HEK293 (cell line): ENCODE results near the gene ALDH4A1.
A peak's percentile ranks its signal among the peaks of the same experiment; 100 is the strongest.
"Not testable (repeated sequence)": the region's sequence is repeated elsewhere in the genome, so short reads cannot be mapped to it uniquely, and the experiment has no call there.

ENCODE experiments used
- CTCF ChIA-PET: fragments of 350-600 bp; formaldehyde crosslinking; extraction: SDS; loops from one replicate; lab custom pipeline; 2021; ENCODE audit warnings: antibody characterized with exemption; lab: Yijun Ruan, JAX
- POLR2A ChIA-PET: fragments of 300-600 bp; formaldehyde crosslinking; extraction: SDS; loops from one replicate; lab custom pipeline; 2020; ENCODE audit warnings: antibody characterized with exemption, inconsistent platforms; lab: Yijun Ruan, JAX
- H3K27ac ChIP-seq: fragments of 200-500 bp; sonication (Bioruptor generic); 2 replicates; pipeline ENCODE4 v1.5.1; 2014; ENCODE audit warnings: low read depth, low read length, control low read depth, inconsistent platforms; ENCODE audit errors: extremely low read depth
- H3K36me3 ChIP-seq, 2 experiments: fragments of 200-500 bp in 1 of 2; sonication (Bioruptor generic) in 1 of 2; 1 replicate in 1 of 2; 2 replicates in 1 of 2; pipeline ENCODE4 v1.5.1; 2014 to 2017; ENCODE audit warnings: inconsistent platforms in 2 of 2, low read length in 2 of 2; ENCODE audit not compliant: control insufficient read depth in 2 of 2, insufficient read depth in 1 of 2
- H3K4me1 ChIP-seq: fragments of 200-500 bp; sonication (Bioruptor generic); 2 replicates; pipeline ENCODE4 v1.5.1; 2014; ENCODE audit warnings: mild to moderate bottlenecking, low read length, inconsistent platforms; ENCODE audit not compliant: control insufficient read depth, insufficient read depth
- H3K4me3 ChIP-seq: 2 replicates; pipeline ENCODE4 v1.5.1; 2011; ENCODE audit warnings: low read depth, mild to moderate bottlenecking, control low read depth, low read length, moderate library complexity
- H3K9me3 ChIP-seq: fragments of 200-500 bp; sonication (Bioruptor generic); 2 replicates; pipeline ENCODE4 v1.5.1; 2014; ENCODE audit warnings: low read depth, low read length, inconsistent platforms; ENCODE audit not compliant: control insufficient read depth, insufficient read depth
- AEBP2 ChIP-seq: fragments of 450-650 bp; formaldehyde crosslinking; IDR thresholded peaks from 2 replicates; pipeline ENCODE4 v1.5.1; 2016; ENCODE audit warnings: missing biosample characterization, missing genetic modification characterization, borderline replicate concordance
- HOXD13 ChIP-seq: sonication (generic); formaldehyde crosslinking; IDR thresholded peaks from 2 replicates; pipeline ENCODE4 v1.8.0; 2022; ENCODE audit warnings: missing genetic modification reagents, borderline replicate concordance
- MEIS1 ChIP-seq: sonication (generic); formaldehyde crosslinking; IDR thresholded peaks from 2 replicates; pipeline ENCODE4 v1.8.1; 2022; ENCODE audit warnings: missing genetic modification reagents, mild to moderate bottlenecking, borderline replicate concordance
- MZF1 ChIP-seq: fragments of 450-650 bp; formaldehyde crosslinking; IDR thresholded peaks from 2 replicates; pipeline ENCODE4 v1.5.1; 2017; ENCODE audit warnings: missing biosample characterization, missing genetic modification characterization, borderline replicate concordance
- OSR2 ChIP-seq: fragments of 450-650 bp; formaldehyde crosslinking; IDR thresholded peaks from 2 replicates; pipeline ENCODE4 v1.5.1; 2016; ENCODE audit warnings: missing biosample characterization, missing genetic modification characterization
- ZBTB11 ChIP-seq: fragments of 450-650 bp; formaldehyde crosslinking; conservative IDR thresholded peaks from 2 replicates; pipeline ENCODE4 v1.5.1; 2016; ENCODE audit warnings: low read depth, missing biosample characterization, missing genetic modification characterization
- ZBTB44 ChIP-seq: fragments of 450-650 bp; IDR thresholded peaks from 2 replicates; pipeline ENCODE4 v1.5.1; 2018; ENCODE audit warnings: missing biosample characterization, mild to moderate bottlenecking, missing genetic modification characterization
- ZNF10 ChIP-seq: fragments of 450-650 bp; formaldehyde crosslinking; IDR thresholded peaks from 2 replicates; pipeline ENCODE4 v1.5.1; 2017; ENCODE audit warnings: missing biosample characterization, missing genetic modification characterization
- ZNF112 ChIP-seq: fragments of 450-650 bp; formaldehyde crosslinking; IDR thresholded peaks from 2 replicates; pipeline ENCODE4 v1.5.0; 2017; ENCODE audit warnings: missing biosample characterization, missing genetic modification characterization
- ZNF157 ChIP-seq: fragments of 450-650 bp; formaldehyde crosslinking; IDR thresholded peaks from 2 replicates; pipeline ENCODE4 v1.5.1; 2016; ENCODE audit warnings: missing biosample characterization, missing genetic modification characterization
- ZNF202 ChIP-seq: fragments of 450-650 bp; formaldehyde crosslinking; IDR thresholded peaks from 2 replicates; pipeline ENCODE4 v1.5.1; 2016; ENCODE audit warnings: missing biosample characterization, missing genetic modification characterization, borderline replicate concordance
- ZNF274 ChIP-seq, 2 experiments: fragments of 200-500 bp in 1 of 2; fragments of 450-650 bp in 1 of 2; sonication (Bioruptor generic) in 1 of 2; formaldehyde crosslinking in 1 of 2; IDR thresholded peaks; 2 replicates each; pipeline versions ENCODE4 v1.5.1 to v1.6.1; 2014 to 2016; ENCODE audit warnings: borderline replicate concordance in 1 of 2, inconsistent platforms in 1 of 2, low read length in 1 of 2, missing biosample characterization in 1 of 2, missing genetic modification characterization in 1 of 2
- ZNF404 ChIP-seq: fragments of 450-650 bp; formaldehyde crosslinking; IDR thresholded peaks from 2 replicates; pipeline ENCODE4 v1.5.1; 2017; ENCODE audit warnings: missing biosample characterization, missing genetic modification characterization
- ZNF473 ChIP-seq: fragments of 450-650 bp; formaldehyde crosslinking; IDR thresholded peaks from 2 replicates; pipeline ENCODE4 v1.5.1; 2017; ENCODE audit warnings: missing biosample characterization, missing genetic modification characterization
- ZNF560 ChIP-seq: fragments of 450-650 bp; formaldehyde crosslinking; IDR thresholded peaks from 2 replicates; pipeline ENCODE4 v1.5.1; 2017; ENCODE audit warnings: missing biosample characterization, missing genetic modification characterization, borderline replicate concordance
- ZNF639 ChIP-seq: fragments of 450-650 bp; formaldehyde crosslinking; IDR thresholded peaks from 2 replicates; pipeline ENCODE4 v1.5.1; 2016; ENCODE audit warnings: missing biosample characterization, missing genetic modification characterization
- ZNF664 ChIP-seq: fragments of 450-650 bp; formaldehyde crosslinking; IDR thresholded peaks from 2 replicates; pipeline ENCODE4 v1.5.1; 2016; ENCODE audit warnings: missing biosample characterization, missing genetic modification characterization

ALDH4A1 gene

GRCh38 chr1:18871401-18872070, 30.8 kb downstream of the ALDH4A1 start:
- no peak overlapping the region for H3K27ac ChIP-seq
- ChIA-PET POLR2A (no interaction called here), CTCF (interaction anchor here (0.7 kb wide), 1 partner anchor 13 kb away, joined by 3 read pairs; no protein-coding TSS in a partner anchor)
- no peak overlapping the region for H3K4me3 ChIP-seq
- H3K4me1 ChIP-seq: no peaks in the 10 kb centered on the region
- no peaks in the 10 kb centered on the region for H3K36me3 ChIP-seq
- no peak for TF ChIP-seq MEIS1 (CRISPR knock-in tag)
- H3K9me3 ChIP-seq: no peaks in the 10 kb centered on the region

GRCh38 chr1:18870957-18871356, 31.4 kb downstream of the ALDH4A1 start:
- POLR2A ChIA-PET: no interaction called here
- no peaks in the 10 kb centered on the region for H3K9me3 ChIP-seq
- TF ChIP-seq HOXD13 (CRISPR knock-in tag) (no peak), ZNF112 (no peak), ZNF473 (no peak), MZF1 (tag by site-specific recombination) (no peak), ZNF560 (no peak), ZNF274 (IDR thresholded peaks at IDR 0.05; ENCODE audit: low read length) (no peak), ZNF274 (tag by site-specific recombination; IDR thresholded peaks at IDR 0.05; ENCODE audit: borderline replicate concordance) (no peak), ZNF157 (tag by site-specific recombination) (no peak), ZNF202 (tag by site-specific recombination) (no peak)
- TF ChIP-seq, all 188 proteins: peak for 0
- CTCF ChIA-PET: no interaction called here
- no peak overlapping the region for H3K4me3 ChIP-seq
- H3K4me1 ChIP-seq: no peaks in the 10 kb centered on the region
- no peak overlapping the region for H3K27ac ChIP-seq
- H3K36me3 ChIP-seq: no peaks in the 10 kb centered on the region

GRCh38 chr1:18870595-18870865, 31.8 kb downstream of the ALDH4A1 start:
- POLR2A ChIA-PET, H3K27ac ChIP-seq, H3K4me3 ChIP-seq, H3K36me3 ChIP-seq, H3K4me1 ChIP-seq, CTCF ChIA-PET, H3K9me3 ChIP-seq: not testable (repeated sequence)

- Histone ChIP-seq H3K9me3 (no peaks in the 10 kb centered on the region), H3K27ac (no peak overlapping the region), H3K4me1 (no peaks in the 10 kb centered on the region), H3K36me3 (no peaks in the 10 kb centered on the region), H3K4me3 (no peak overlapping the region)
- ChIA-PET POLR2A (no interaction called here), CTCF (interaction anchor here (0.8 kb wide), 1 partner anchor 9 kb away, joined by 3 read pairs; no protein-coding TSS in a partner anchor)
- TF ChIP-seq ZNF664 (tag by site-specific recombination) (no peak), AEBP2 (tag by site-specific recombination) (no peak), OSR2 (tag by site-specific recombination) (no peak), ZBTB11 (no peak), ZNF404 (no peak), ZNF10 (tag by site-specific recombination) (peak; percentile 93), ZBTB44 (no peak), ZNF639 (tag by site-specific recombination) (no peak)
Observed at GRCh38 chr1:18869847-18870594, 32.3 kb downstream of the ALDH4A1 start.
